ENCODE data around the gene CYFIP1.

CYFIP1 gene

GRCh38 chr15:22947101-22948000, 32.8 kb downstream of the CYFIP1 start:
- no peak overlapping the region for H3K4me2 ChIP-seq (ENCODE audit: low read length)
- H3K79me2 ChIP-seq (ENCODE audit: control insufficient read depth, low read length) = no peaks in the 10 kb centered on the region

GRCh38 chr15:22945071-22945470, 35.1 kb downstream of the CYFIP1 start:
- no peak overlapping the region for H3K4me3 ChIP-seq (ENCODE audit: low read length)
- no peak for TF ChIP-seq EZH2phosphoT487 (IDR thresholded peaks at IDR 0.05; ENCODE audit: borderline replicate concordance, low read length)
- TF ChIP-seq, protein P1, sequence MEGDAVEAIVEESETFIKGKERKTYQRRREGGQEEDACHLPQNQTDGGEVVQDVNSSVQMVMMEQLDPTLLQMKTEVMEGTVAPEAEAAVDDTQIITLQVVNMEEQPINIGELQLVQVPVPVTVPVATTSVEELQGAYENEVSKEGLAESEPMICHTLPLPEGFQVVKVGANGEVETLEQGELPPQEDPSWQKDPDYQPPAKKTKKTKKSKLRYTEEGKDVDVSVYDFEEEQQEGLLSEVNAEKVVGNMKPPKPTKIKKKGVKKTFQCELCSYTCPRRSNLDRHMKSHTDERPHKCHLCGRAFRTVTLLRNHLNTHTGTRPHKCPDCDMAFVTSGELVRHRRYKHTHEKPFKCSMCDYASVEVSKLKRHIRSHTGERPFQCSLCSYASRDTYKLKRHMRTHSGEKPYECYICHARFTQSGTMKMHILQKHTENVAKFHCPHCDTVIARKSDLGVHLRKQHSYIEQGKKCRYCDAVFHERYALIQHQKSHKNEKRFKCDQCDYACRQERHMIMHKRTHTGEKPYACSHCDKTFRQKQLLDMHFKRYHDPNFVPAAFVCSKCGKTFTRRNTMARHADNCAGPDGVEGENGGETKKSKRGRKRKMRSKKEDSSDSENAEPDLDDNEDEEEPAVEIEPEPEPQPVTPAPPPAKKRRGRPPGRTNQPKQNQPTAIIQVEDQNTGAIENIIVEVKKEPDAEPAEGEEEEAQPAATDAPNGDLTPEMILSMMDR (IDR thresholded peaks at IDR 0.05; ENCODE audit: low read depth, low read length, poor library complexity, severe bottlenecking) = no peak
- peaks cover 18% of the 10 kb centered on the region for H3K27me3 ChIP-seq (ENCODE audit: control insufficient read depth, low read length)
- no peak overlapping the region for H3K27ac ChIP-seq (ENCODE audit: low read depth, low read length)
- no peaks in the 10 kb centered on the region for H3K79me2 ChIP-seq (ENCODE audit: control insufficient read depth, low read length)
- no peak overlapping the region for H3K4me2 ChIP-seq (ENCODE audit: low read length)
- H3K4me1 ChIP-seq (ENCODE audit: control insufficient read depth, low read length) = peaks cover 5% of the 10 kb centered on the region; the same call in 1 of the 2 replicates
- no peaks in the 10 kb centered on the region for H3K36me3 ChIP-seq (ENCODE audit: control insufficient read depth, low read length)
- H3F3A ChIP-seq (ENCODE audit: control insufficient read depth, insufficient read depth) = no peaks in the 10 kb centered on the region
- no peaks in the 10 kb centered on the region for H4K20me1 ChIP-seq (ENCODE audit: control insufficient read depth, insufficient read depth, low read depth, low read length)
- no peaks in the 10 kb centered on the region for H3K9me3 ChIP-seq (ENCODE audit: control insufficient read depth, insufficient read depth, low read length)
- no peaks in the 10 kb centered on the region for H3K9me2 ChIP-seq (replicated peaks; ENCODE audit: control insufficient read depth, low read length)

More at GRCh38 chr15:22947101-22948000, 32.8 kb downstream of the CYFIP1 start:
- H3K4me3 ChIP-seq (ENCODE audit: low read length) = no peak overlapping the region
- H3K27me3 ChIP-seq (ENCODE audit: control insufficient read depth, low read length) = peaks cover 18% of the 10 kb centered on the region
- H3K4me1 ChIP-seq (ENCODE audit: control insufficient read depth, low read length) = peaks cover 5% of the 10 kb centered on the region; the same call in 1 of the 2 replicates
- TF ChIP-seq, protein P1 (IDR thresholded peaks at IDR 0.05; ENCODE audit: low read depth, low read length, poor library complexity, severe bottlenecking) = no peak
- no peak for TF ChIP-seq EZH2phosphoT487 (IDR thresholded peaks at IDR 0.05; ENCODE audit: borderline replicate concordance, low read length)
- no peaks in the 10 kb centered on the region for H3K9me3 ChIP-seq (ENCODE audit: control insufficient read depth, insufficient read depth, low read length)
- H3K27ac ChIP-seq (ENCODE audit: low read depth, low read length) = no peak overlapping the region
- no peaks in the 10 kb centered on the region for H3K36me3 ChIP-seq (ENCODE audit: control insufficient read depth, low read length)
- no peaks in the 10 kb centered on the region for H3F3A ChIP-seq (ENCODE audit: control insufficient read depth, insufficient read depth)
- no peaks in the 10 kb centered on the region for H4K20me1 ChIP-seq (ENCODE audit: control insufficient read depth, insufficient read depth, low read depth, low read length)
- no peaks in the 10 kb centered on the region for H3K9me2 ChIP-seq (replicated peaks; ENCODE audit: control insufficient read depth, low read length)

- no peaks in the 10 kb centered on the region for H3F3A ChIP-seq (ENCODE audit: control insufficient read depth, insufficient read depth)
- H3K79me2 ChIP-seq (ENCODE audit: control insufficient read depth, low read length) = no peaks in the 10 kb centered on the region
- H3K27me3 ChIP-seq (ENCODE audit: control insufficient read depth, low read length) = peaks cover 18% of the 10 kb centered on the region
- H3K9me3 ChIP-seq (ENCODE audit: control insufficient read depth, insufficient read depth, low read length) = no peaks in the 10 kb centered on the region
- H3K27ac ChIP-seq (ENCODE audit: low read depth, low read length) = no peak overlapping the region
- peaks cover 5% of the 10 kb centered on the region; the same call in 1 of the 2 replicates for H3K4me1 ChIP-seq (ENCODE audit: control insufficient read depth, low read length)
- no peak overlapping the region for H3K4me3 ChIP-seq (ENCODE audit: low read length)
- no peak overlapping the region for H3K4me2 ChIP-seq (ENCODE audit: low read length)
- no peaks in the 10 kb centered on the region for H4K20me1 ChIP-seq (ENCODE audit: control insufficient read depth, insufficient read depth, low read depth, low read length)
- no peaks in the 10 kb centered on the region for H3K9me2 ChIP-seq (replicated peaks; ENCODE audit: control insufficient read depth, low read length)
- TF ChIP-seq, protein P1 (IDR thresholded peaks at IDR 0.05; ENCODE audit: low read depth, low read length, poor library complexity, severe bottlenecking) = no peak
- no peak for TF ChIP-seq EZH2phosphoT487 (IDR thresholded peaks at IDR 0.05; ENCODE audit: borderline replicate concordance, low read length)
- no peaks in the 10 kb centered on the region for H3K36me3 ChIP-seq (ENCODE audit: control insufficient read depth, low read length)
Measured at GRCh38 chr15:22944651-22945050, 35.5 kb downstream of the CYFIP1 start.

Data from DOHH2 (cell line).